ENCODE data around the gene COASY.
A peak's percentile ranks its signal among the peaks of the same experiment; 100 is the strongest.
"Not testable (repeated sequence)": the region's sequence is repeated elsewhere in the genome, so short reads cannot be mapped to it uniquely, and the experiment has no call there.

The COASY gene

GRCh38 chr17:42554250-42555121, 7.5 kb upstream of the COASY start:
- DNase-seq: peak; percentile 71

GRCh38 chr17:42555122-42555622, 6.8 kb upstream of the COASY start:
- no peak for DNase-seq

- not testable (repeated sequence) for DNase-seq
Measured at GRCh38 chr17:42555961-42556617, 5.9 kb upstream of the COASY start.

DNA sequence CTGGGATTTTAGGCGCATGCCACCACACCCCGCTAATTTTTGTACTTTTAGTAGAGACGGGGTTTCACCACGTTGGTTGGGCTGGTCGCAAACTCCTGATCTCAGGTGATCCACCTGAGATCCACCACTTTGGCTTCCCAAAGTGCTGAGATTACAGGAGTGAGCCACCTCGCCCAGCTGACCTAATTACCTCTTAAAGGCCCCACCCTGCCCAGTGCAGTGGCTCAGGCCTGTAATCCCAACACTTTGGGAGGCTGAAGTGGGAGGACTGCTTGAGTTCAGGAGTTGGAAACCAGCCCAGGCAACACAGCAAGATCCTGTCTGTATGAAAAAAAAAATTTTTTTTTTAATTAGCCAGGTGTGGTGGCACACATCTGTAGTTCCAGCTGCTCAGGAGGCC, 2.9 kb upstream of the COASY start:
- DNase-seq: no peak

DNA sequence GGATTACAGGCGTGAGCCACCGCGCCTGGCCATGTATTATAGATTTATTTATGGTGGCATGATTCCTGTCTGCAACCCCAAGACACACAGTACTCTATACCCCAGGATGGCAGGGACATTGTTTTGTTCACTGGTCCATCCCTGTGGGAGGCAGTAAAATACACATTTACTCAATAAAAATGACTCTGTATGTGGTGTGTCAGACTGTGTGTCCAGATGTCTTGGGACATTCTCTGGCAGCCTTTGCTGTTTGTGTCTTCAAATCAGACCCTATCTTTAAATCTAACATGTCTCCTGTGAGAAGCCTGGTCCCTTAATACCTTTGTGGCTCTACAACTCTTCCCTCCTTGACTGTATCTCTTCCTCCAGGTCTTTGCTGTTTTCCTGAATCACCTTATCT, 1.7 kb upstream of the COASY start:
- no peak for DNase-seq

DNA sequence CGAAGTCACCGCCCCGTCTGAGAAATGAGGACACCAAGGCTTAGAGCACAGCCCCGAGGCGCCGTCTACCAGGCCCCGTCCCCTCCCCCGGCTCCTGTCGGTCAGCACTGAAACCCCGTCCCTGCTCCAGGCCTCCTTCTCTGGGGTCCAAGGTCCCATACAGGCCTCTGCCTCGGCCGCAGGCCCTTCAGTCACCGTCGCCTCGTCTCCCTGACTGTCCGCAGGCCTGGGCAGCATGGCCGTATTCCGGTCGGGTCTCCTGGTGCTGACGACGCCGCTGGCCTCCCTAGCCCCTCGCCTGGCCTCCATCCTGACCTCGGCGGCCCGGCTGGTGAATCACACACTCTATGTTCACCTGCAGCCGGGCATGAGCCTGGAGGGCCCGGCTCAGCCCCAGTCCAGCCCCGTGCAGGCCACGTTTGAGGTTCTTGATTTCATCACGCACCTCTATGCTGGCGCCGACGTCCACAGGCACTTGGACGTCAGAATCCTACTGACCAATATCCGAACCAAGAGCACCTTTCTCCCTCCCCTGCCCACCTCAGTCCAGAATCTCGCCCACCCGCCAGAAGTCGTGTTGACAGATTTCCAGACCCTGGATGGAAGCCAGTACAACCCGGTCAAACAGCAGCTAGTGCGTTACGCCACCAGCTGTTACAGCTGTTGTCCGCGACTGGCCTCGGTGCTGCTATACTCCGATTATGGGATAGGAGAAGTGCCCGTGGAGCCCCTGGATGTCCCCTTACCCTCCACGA, 617 bp downstream of the COASY start:
- no peak for DNase-seq

GRCh38 chr17:42563143-42563509, 1.2 kb downstream of the COASY start:
- DNase-seq: no peak

- no peak for DNase-seq
Measured at GRCh38 chr17:42563543-42563942, 1.6 kb downstream of the COASY start.

DNA sequence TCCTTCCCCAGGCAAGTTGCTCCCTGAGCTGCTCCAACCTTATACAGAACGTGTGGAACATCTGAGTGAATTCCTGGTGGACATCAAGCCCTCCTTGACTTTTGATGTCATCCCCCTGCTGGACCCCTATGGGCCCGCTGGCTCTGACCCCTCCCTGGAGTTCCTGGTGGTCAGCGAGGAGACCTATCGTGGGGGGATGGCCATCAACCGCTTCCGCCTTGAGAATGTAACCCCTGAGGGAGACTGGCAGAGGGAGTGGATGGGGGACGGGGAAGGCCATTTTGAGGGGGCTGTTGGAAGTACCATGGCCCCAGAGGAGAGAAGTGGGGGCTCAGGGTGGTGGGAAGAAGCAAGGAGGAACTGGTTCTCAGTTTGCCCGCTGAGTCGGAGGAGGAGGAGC, 2.0 kb downstream of the COASY start:
- DNase-seq: no peak

- no peak for DNase-seq
Measured at GRCh38 chr17:42564815-42565522, 3.0 kb downstream of the COASY start.

DNA sequence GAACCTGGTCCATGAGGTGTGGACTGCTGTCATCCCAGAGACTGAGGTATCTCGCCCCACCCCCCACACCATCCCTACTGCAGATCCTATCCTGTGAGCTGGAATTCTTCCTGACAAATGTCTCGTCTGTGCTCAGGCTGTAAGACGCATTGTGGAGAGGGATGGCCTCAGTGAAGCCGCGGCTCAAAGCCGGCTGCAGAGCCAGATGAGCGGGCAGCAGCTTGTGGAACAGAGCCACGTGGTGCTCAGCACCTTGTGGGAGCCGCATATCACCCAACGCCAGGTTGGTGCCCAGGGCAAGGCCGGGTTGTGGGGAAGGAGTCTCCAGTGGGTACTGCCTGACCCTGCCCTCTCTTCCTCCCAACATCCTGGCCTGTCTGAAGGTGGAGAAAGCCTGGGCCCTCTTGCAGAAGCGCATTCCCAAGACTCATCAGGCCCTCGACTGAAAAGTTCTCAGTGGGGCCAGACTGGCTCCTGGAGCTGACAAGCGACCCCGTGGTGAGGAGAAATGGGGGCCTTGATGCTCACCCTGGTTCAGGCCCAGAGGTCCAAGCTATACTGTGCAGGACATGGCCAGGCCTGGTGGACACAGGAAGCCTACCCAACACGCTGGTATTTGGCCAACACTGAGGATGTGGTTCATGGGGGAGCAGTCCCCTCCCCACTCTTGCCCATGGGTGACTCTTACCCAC, 3.7 kb downstream of the COASY start:
- DNase-seq: no peak

DNA sequence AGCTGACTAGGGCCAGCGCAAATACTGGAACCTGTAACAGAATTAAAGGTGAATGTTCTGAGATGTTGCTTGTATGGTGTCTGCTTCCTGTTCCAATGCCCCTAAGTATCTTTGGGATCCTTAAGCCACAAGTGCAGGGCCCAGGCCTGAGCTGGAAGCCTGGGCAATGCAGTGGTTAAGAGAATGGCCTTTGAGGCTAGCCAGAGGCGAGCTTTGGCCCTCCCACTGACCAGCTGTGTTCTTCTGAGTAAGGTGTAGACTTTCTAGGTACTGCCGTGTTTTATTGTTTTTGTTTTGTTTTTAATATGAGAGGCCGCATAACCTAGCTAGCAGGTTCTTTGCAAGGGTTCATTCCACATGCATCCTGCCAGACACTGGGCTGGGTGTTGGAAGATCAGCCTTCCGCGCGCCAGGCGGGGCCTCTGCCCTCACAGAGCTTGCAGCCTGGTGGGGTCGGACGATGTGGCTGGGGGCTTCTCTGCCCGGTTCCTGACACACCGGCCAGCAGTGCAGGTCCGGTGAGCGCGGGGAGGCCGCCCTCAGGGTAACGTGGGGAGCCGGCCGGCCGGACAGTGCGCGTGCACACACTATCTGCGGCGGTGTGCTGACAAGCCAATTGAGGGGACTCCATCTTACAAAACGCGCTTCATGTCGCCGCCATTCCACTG, 4.4 kb downstream of the COASY start:
- no peak for DNase-seq

DNA sequence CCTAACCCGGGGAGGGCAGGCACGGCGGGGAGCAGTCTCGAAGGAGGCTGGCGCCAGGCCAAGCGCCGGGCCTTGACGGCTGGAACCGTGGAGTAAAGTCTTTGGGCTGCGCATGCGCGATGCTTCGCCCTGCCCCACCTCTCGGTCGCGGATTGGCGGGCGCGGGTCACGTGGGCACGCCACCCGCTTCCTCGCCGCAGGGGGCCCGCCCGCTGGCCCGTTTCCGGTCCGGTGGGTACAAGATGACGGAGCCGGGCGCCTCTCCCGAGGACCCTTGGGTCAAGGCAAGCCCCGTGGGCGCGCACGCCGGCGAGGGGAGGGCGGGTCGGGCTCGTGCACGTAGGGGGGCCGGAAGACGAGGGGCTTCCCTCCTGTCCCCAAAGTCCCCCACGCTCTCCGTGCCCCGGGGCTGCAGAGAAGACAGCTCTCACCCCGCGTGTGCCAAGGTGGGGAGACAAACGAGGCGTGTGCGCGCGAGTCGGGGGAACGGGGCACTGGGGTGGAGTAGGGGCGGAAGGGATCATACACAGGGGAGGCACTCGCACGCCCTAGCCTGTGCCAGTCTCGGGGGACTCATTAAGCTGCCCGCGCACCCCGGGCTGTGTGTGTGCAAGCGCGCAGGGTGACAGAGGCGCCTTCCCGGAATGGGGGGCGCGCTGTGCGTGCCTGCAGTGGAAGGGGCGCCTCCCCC, 5.1 kb downstream of the COASY start, which contains the start of gene MLX:
Gene MLX (plus strand): TSS at position 218 of the 691 bp plus-strand sequence. CDS start 25 bp downstream, at position 243.
- peak; percentile 91 for DNase-seq

- no peak for DNase-seq
Measured at GRCh38 chr17:42568341-42569111, 6.6 kb downstream of the COASY start.

GRCh38 chr17:42571435-42572225, 9.7 kb downstream of the COASY start:
- no peak for DNase-seq

- no peak for DNase-seq
Measured at GRCh38 chr17:42573095-42573494, 11.1 kb downstream of the COASY start.

DNA sequence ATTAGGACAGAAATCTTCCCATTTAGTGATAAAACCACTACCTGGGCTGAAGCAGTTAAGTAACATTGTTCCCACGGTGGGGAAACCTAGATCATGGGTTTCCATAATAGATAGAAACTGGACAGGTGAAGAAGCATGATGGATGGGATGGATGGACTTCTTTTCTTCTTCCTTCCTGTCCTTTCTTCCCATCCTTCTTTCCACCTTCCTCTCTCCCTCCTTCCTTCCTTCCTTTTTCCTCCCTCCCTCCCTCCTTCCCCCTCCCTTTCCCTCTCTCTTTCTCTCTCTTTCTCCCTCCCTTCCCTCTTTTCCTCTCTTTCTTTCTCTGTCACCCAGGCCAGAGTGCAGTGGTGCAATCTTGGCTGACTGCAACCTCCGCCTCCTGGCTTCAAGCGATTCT, 12.5 kb downstream of the COASY start:
- no peak for DNase-seq

DNA sequence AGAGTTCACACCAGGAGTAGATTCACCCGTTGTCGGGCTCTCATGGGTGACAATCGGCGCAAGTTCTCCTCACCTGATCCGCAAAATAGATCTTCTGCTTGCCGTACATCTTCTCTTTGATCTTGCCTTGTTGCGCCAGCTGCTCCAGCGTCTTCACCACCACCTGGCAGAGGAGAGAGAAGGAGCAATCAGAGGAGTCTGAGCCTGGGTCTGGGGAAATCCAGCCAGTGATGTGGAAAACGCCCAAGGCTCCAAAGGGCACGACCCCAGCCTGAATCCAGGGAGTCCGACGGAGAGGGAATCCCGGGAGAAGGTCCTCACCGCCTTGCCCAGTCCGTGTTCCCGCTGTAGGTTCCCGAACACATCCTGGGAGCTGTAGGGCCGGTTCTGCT, 15.2 kb downstream of the COASY start:
- DNase-seq: no peak

Data from activated naive CD4-positive, alpha-beta T cell treated with Interleukin-2 at 50 U/mL for 16 hours (primary cell).